Smooth muscle cell (in vitro differentiated cells): ENCODE results near the gene MYLK. TPM values are rescaled to one million over a fixed set of nuclear protein-coding genes. Genes with fewer than 3 reads are reported as not detected.

Source experiments
- DNase-seq: peaks from one replicate; lab custom pipeline; 2025; ENCODE audit not compliant: unreplicated experiment; lab: John Stamatoyannopoulos, UW
- H2AFZ ChIP-seq: fragments of 200-600 bp; sonication (generic); 2 replicates; pipeline ENCODE4 v1.6.0; 2016; ENCODE audit warnings: antibody characterized with exemption, low read depth, mild to moderate bottlenecking
- H3F3A ChIP-seq: fragments of 200-600 bp; sonication (generic); 2 replicates; pipeline ENCODE4 v1.6.0; 2017; ENCODE audit warnings: antibody characterized with exemption, low read depth
- H3K27ac ChIP-seq: fragments of 200-600 bp; sonication (generic); 2 replicates; pipeline ENCODE4 v1.5.1; 2016; ENCODE audit warnings: low read depth, mild to moderate bottlenecking
- H3K27me3 ChIP-seq: fragments of 200-600 bp; sonication (generic); 2 replicates; pipeline ENCODE4 v1.6.1; 2016; ENCODE audit warnings: low read depth, mild to moderate bottlenecking
- H3K36me3 ChIP-seq: fragments of 200-600 bp; sonication (generic); 2 replicates; pipeline ENCODE4 v1.5.1; 2016; ENCODE audit warnings: low read depth
- H3K4me1 ChIP-seq: fragments of 200-600 bp; sonication (generic); 2 replicates; pipeline ENCODE4 v1.5.1; 2016; ENCODE audit warnings: low read depth
- H3K4me2 ChIP-seq: fragments of 200-600 bp; sonication (generic); 2 replicates; pipeline ENCODE4 v1.6.0; 2016; ENCODE audit warnings: mild to moderate bottlenecking
- H3K4me3 ChIP-seq: fragments of 200-600 bp; sonication (generic); 2 replicates; pipeline ENCODE4 v1.5.1; 2016; ENCODE audit warnings: mild to moderate bottlenecking
- H3K79me2 ChIP-seq: fragments of 200-600 bp; sonication (generic); 2 replicates; pipeline ENCODE4 v1.6.0; 2016; ENCODE audit warnings: low read depth, mild to moderate bottlenecking
- H3K9ac ChIP-seq: fragments of 200-600 bp; sonication (generic); 2 replicates; pipeline ENCODE4 v1.6.0; 2016; ENCODE audit warnings: low read depth
- H3K9me3 ChIP-seq: fragments of 200-600 bp; sonication (generic); replicated peaks from 2 replicates; pipeline ENCODE4 v1.5.1; 2016; ENCODE audit warnings: low read depth
- H4K20me1 ChIP-seq: fragments of 200-600 bp; sonication (generic); 2 replicates; pipeline ENCODE4 v1.6.0; 2016; ENCODE audit warnings: low read depth
- CTCF ChIP-seq: fragments of 200-600 bp; sonication (generic); IDR thresholded peaks from 2 replicates; pipeline ENCODE4 v1.5.1; 2017; ENCODE audit warnings: borderline replicate concordance, mild to moderate bottlenecking, antibody characterized with exemption; ENCODE audit not compliant: insufficient read depth, poor library complexity, severe bottlenecking
- WGBS: methylation state at CpG from one replicate; pipeline ENCODE4 v1.1.7; 2016; ENCODE audit warnings: low lambda C conversion rate; 5-methylcytosine and 5-hydroxymethylcytosine counted together
- polyA plus RNA-seq: library from polyadenylated mRNA; unstranded; fragments of >200 nt; fragmentation: Nextera tagmentation; extraction: Ambion mirVana; gene quantifications from 2 replicates; pipeline ENCODE4 v1.2.1, GENCODE V29; 2016
- total RNA-seq: library from RNA; depleted of rRNA; stranded (reverse); fragments of >200 nt; gene quantifications from 2 replicates; pipeline ENCODE4 v1.2.3, GENCODE V29; 2014

MYLK gene
- total and polyA plus RNA-seq, 2 experiments from 2014 or later = 13.6 to 25.5 TPM

- Histone ChIP-seq H3K9ac (no peak overlapping the region), H3K27ac (peak overlapping the region; percentile 45), H3K4me1 (peaks cover 13% of the 10 kb centered on the region), H3K4me2 (peak overlapping the region; percentile 1), H3F3A (peaks cover 15% of the 10 kb centered on the region), H3K36me3 (no peaks in the 10 kb centered on the region), H3K27me3 (no peaks in the 10 kb centered on the region), H3K79me2 (no peaks in the 10 kb centered on the region), H3K9me3 (no peaks in the 10 kb centered on the region), H2AFZ (no peak overlapping the region), H3K4me3 (no peak overlapping the region), H4K20me1 (no peaks in the 10 kb centered on the region)
- DNase-seq = no peak
- TF ChIP-seq CTCF = no peak
- WGBS = 83% methylated on average over 10 of the region's 10 CpGs
Measured at GRCh38 chr3:123779655-123780231, 104.4 kb downstream of the MYLK start.

GRCh38 chr3:123778991-123779622, 105.0 kb downstream of the MYLK start:
- H2AFZ ChIP-seq = no peak overlapping the region
- H3K9me3 ChIP-seq = no peaks in the 10 kb centered on the region
- H3F3A ChIP-seq = peaks cover 15% of the 10 kb centered on the region
- no peak overlapping the region for H3K27ac ChIP-seq
- H3K79me2 ChIP-seq = no peaks in the 10 kb centered on the region
- peaks cover 13% of the 10 kb centered on the region for H3K4me1 ChIP-seq
- DNase-seq = no peak
- TF ChIP-seq CTCF = no peak
- H3K27me3 ChIP-seq = no peaks in the 10 kb centered on the region
- no peaks in the 10 kb centered on the region for H4K20me1 ChIP-seq
- WGBS = 69% methylated on average over 8 of the region's 8 CpGs
- H3K9ac ChIP-seq = no peak overlapping the region
- no peaks in the 10 kb centered on the region for H3K36me3 ChIP-seq
- no peak overlapping the region for H3K4me2 ChIP-seq
- H3K4me3 ChIP-seq = no peak overlapping the region

GRCh38 chr3:123778525-123778924, 105.6 kb downstream of the MYLK start:
- peaks cover 15% of the 10 kb centered on the region for H3K4me1 ChIP-seq
- no peak for TF ChIP-seq CTCF
- H3K9me3 ChIP-seq = no peaks in the 10 kb centered on the region
- no peak overlapping the region for H3K4me2 ChIP-seq
- H3K36me3 ChIP-seq = no peaks in the 10 kb centered on the region
- WGBS = 96% methylated on average over 7 of the region's 7 CpGs
- no peaks in the 10 kb centered on the region for H4K20me1 ChIP-seq
- H3K27ac ChIP-seq = no peak overlapping the region
- no peak overlapping the region for H2AFZ ChIP-seq
- no peak for DNase-seq
- H3K9ac ChIP-seq = no peak overlapping the region
- H3K27me3 ChIP-seq = no peaks in the 10 kb centered on the region
- no peaks in the 10 kb centered on the region for H3K79me2 ChIP-seq
- no peak overlapping the region for H3K4me3 ChIP-seq
- peaks cover 13% of the 10 kb centered on the region for H3F3A ChIP-seq
